Measurements from ENCODE around the gene MYLK4. TPM values are rescaled to one million over a fixed set of nuclear protein-coding genes. Genes with fewer than 3 reads are reported as not detected.

The MYLK4 gene
- total RNA-seq, 1 donor from 2014 or later: 0.60 TPM

- peaks cover 25% of the 10 kb centered on the region for H3K4me1 Mint-ChIP-seq (ENCODE audit: low read depth)
- DNase-seq (ENCODE audit: low spot score, unreplicated experiment): no peak
- H3K36me3 Mint-ChIP-seq (ENCODE audit: insufficient read depth): peaks cover 4% of the 10 kb centered on the region
- no peaks in the 10 kb centered on the region for H3K27me3 Mint-ChIP-seq
- no peaks in the 10 kb centered on the region for H3K9me3 Mint-ChIP-seq (ENCODE audit: low read depth)
- H3K27ac Mint-ChIP-seq: peak overlapping the region; percentile 93
- TF ChIP-seq CTCF (IDR thresholded peaks at IDR 0.05; ENCODE audit: unreplicated experiment): no peak
- H3K4me3 Mint-ChIP-seq (ENCODE audit: low read depth): peak overlapping the region; percentile 89
Measured at GRCh38 chr6:2765896-2766766, 15.4 kb upstream of the MYLK4 start.

GRCh38 chr6:2765166-2765895, 14.6 kb upstream of the MYLK4 start, which contains the start of gene WRNIP1:
Gene WRNIP1, plus strand, starts transcription at chr6:2765393. Its CDS starts 230 bp downstream, at chr6:2765623.
- Mint-ChIP-seq H3K27ac (peak within 1 kb of the TSS; percentile 98), H3K27me3 (no peaks in the 10 kb centered on the region), H3K4me3 (ENCODE audit: low read depth) (peak within 1 kb of the TSS; percentile 89), H3K9me3 (ENCODE audit: low read depth) (peaks cover 5% of the 10 kb centered on the region), H3K36me3 (ENCODE audit: insufficient read depth) (peaks cover 2% of the 10 kb centered on the region), H3K4me1 (ENCODE audit: low read depth) (peaks cover 24% of the 10 kb centered on the region)
- DNase-seq (ENCODE audit: low spot score, unreplicated experiment): peak; percentile 97
- TF ChIP-seq CTCF (IDR thresholded peaks at IDR 0.05; ENCODE audit: unreplicated experiment): peak; percentile 69

- H3K27ac Mint-ChIP-seq: peak overlapping the region; percentile 98
- TF ChIP-seq CTCF (IDR thresholded peaks at IDR 0.05; ENCODE audit: unreplicated experiment): no peak
- DNase-seq (ENCODE audit: low spot score, unreplicated experiment): no peak
- no peaks in the 10 kb centered on the region for H3K27me3 Mint-ChIP-seq
- peaks cover 5% of the 10 kb centered on the region for H3K9me3 Mint-ChIP-seq (ENCODE audit: low read depth)
- peaks cover 19% of the 10 kb centered on the region for H3K4me1 Mint-ChIP-seq (ENCODE audit: low read depth)
- H3K36me3 Mint-ChIP-seq (ENCODE audit: insufficient read depth): peaks cover 2% of the 10 kb centered on the region
- H3K4me3 Mint-ChIP-seq (ENCODE audit: low read depth): peak overlapping the region; percentile 86
Measured at GRCh38 chr6:2764610-2765165, 14.0 kb upstream of the MYLK4 start.

GRCh38 chr6:2763876-2764540, 13.3 kb upstream of the MYLK4 start:
- peaks cover 5% of the 10 kb centered on the region for H3K9me3 Mint-ChIP-seq (ENCODE audit: low read depth)
- peak overlapping the region; percentile 86 for H3K4me3 Mint-ChIP-seq (ENCODE audit: low read depth)
- no peaks in the 10 kb centered on the region for H3K27me3 Mint-ChIP-seq
- H3K27ac Mint-ChIP-seq: peak overlapping the region; percentile 98
- no peak for TF ChIP-seq CTCF (IDR thresholded peaks at IDR 0.05; ENCODE audit: unreplicated experiment)
- peaks cover 2% of the 10 kb centered on the region for H3K36me3 Mint-ChIP-seq (ENCODE audit: insufficient read depth)
- H3K4me1 Mint-ChIP-seq (ENCODE audit: low read depth): peaks cover 19% of the 10 kb centered on the region
- no peak for DNase-seq (ENCODE audit: low spot score, unreplicated experiment)
